HEK293T (cell line): Measurements from ENCODE around the gene KRTAP4-8.

ENCODE experiments used
- ARNT ChIP-seq: fragments of 450-650 bp; IDR thresholded peaks from 2 replicates; pipeline ENCODE4 v1.6.1; 2017; ENCODE audit warnings: mild to moderate bottlenecking
- FOXM1 ChIP-seq: fragments of 450-650 bp; IDR thresholded peaks from 2 replicates; pipeline ENCODE4 v1.6.1; 2017; ENCODE audit warnings: mild to moderate bottlenecking, borderline replicate concordance
- HDGF ChIP-seq: fragments of 450-650 bp; IDR thresholded peaks from 2 replicates; pipeline ENCODE4 v1.6.1; 2017; ENCODE audit warnings: antibody characterized with exemption, borderline replicate concordance
- L3MBTL2 ChIP-seq: fragments of 450-650 bp; conservative IDR thresholded peaks from 2 replicates; pipeline ENCODE4 v1.6.1; 2016; ENCODE audit warnings: mild to moderate bottlenecking
- SP1 ChIP-seq: fragments of 450-650 bp; IDR thresholded peaks from 2 replicates; pipeline ENCODE4 v1.6.1; 2017
- SUZ12 ChIP-seq: fragments of 450-650 bp; IDR thresholded peaks from 2 replicates; pipeline ENCODE4 v1.6.1; 2016; ENCODE audit warnings: mild to moderate bottlenecking
- TARDBP ChIP-seq: fragments of 450-650 bp; IDR thresholded peaks from 2 replicates; pipeline ENCODE4 v1.6.1; 2016
- TF ChIP-seq, protein P1 (sequence below): fragments of 450-650 bp; IDR thresholded peaks from 2 replicates; pipeline ENCODE4 v1.6.1; 2016

DNA sequence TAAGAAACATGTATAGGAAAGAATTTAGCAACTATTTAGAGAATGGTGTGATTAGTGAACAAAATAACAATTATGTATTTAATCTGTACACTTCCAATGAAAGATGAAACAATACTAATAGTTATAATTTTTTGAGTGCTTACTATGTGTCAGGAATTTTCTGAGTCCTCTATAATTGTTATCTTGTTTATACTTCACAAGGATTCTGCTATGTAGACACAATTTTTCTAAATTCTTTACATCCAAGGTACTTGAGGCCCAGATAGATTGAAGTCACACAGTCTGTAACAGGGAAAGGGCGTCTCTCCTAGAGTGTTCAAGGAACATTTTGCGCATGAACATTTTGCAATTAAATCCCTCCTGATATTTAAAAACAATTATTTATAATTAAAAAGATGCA, 27.1 kb upstream of the KRTAP4-8 start:
- TF ChIP-seq SUZ12, result no peak
- TF ChIP-seq TARDBP, result no peak
- TF ChIP-seq FOXM1, result no peak
- no peak for TF ChIP-seq L3MBTL2
- TF ChIP-seq, protein P1, sequence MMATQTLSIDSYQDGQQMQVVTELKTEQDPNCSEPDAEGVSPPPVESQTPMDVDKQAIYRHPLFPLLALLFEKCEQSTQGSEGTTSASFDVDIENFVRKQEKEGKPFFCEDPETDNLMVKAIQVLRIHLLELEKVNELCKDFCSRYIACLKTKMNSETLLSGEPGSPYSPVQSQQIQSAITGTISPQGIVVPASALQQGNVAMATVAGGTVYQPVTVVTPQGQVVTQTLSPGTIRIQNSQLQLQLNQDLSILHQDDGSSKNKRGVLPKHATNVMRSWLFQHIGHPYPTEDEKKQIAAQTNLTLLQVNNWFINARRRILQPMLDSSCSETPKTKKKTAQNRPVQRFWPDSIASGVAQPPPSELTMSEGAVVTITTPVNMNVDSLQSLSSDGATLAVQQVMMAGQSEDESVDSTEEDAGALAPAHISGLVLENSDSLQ, result no peak
- TF ChIP-seq HDGF, result no peak
- no peak for TF ChIP-seq SP1
- no peak for TF ChIP-seq ARNT
